ENCODE data around the gene ZSCAN21.
A peak's percentile ranks its signal among the peaks of the same experiment; 100 is the strongest.
"Not testable (repeated sequence)": the region's sequence is repeated elsewhere in the genome, so short reads cannot be mapped to it uniquely, and the experiment has no call there.

ZSCAN21 gene

DNA sequence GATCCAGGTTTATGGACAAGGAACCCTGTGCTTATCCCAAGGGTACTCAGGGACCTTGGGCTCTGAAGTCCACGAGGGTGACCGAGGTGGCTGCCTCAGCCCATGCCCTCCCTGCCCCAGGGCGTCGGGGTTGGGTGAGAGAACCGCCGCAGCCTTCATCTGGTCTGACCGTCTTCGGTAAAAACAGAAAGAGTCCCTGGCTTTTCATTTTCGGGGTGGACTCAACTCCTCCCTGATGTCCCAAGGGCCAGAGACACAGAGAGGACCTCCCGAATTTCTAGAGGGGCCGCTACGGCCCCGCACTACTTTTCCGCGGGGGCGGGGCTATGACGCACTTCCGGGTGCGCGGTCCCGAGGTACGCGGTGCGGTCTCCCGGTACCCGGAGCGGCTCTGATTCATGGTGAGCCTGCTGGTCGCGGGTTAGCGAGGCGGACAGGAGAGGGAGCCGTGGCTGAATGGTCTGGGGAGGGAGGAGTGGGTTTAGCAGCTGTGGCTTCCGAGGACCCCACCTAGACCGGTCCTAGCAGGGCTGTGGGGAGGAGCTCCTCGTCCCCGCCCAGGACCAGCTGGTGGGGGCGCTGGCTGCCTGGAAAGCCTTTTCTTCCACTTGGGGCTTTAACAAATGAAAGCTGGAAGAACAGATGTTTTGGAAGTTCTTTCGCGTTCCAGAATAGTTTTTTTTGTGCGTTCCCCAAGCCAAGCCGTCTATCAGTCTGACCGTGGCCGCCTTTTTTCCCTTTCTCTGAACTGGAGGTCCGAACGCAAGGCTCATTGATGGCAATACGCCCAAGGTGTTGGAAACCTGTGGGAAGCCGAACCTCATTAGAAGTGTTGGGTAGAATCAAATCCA, at the start of gene ZSCAN21:
Gene ZSCAN21 (plus strand): TSS at position 334 of the 851 bp plus-strand sequence. CDS start 7,233 bp downstream, outside the sequence.
- peak; percentile 85 for DNase-seq (ENCODE audit: low spot score)

DNA sequence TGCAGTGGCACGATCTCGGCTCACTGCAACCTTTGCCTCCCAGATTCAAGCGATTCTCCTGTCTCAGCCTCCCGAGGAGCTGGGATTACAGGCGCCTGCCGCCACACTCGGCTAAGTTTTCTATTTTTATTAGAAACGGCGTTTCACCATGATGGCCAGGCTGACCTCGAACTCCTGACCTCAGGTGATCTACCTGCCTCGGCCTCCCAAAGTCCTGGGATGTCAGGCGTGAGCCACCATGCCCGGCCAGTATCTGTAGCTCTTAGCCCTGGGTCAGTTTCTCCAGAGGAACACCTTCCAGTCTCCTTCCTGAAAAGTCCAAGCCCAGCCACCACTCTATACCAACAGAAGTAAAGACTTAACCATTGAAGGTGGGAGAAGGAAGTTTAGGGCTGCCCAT, 49.3 kb upstream of the ZSCAN21 start:
- no peak for DNase-seq (ENCODE audit: low spot score)

DNA sequence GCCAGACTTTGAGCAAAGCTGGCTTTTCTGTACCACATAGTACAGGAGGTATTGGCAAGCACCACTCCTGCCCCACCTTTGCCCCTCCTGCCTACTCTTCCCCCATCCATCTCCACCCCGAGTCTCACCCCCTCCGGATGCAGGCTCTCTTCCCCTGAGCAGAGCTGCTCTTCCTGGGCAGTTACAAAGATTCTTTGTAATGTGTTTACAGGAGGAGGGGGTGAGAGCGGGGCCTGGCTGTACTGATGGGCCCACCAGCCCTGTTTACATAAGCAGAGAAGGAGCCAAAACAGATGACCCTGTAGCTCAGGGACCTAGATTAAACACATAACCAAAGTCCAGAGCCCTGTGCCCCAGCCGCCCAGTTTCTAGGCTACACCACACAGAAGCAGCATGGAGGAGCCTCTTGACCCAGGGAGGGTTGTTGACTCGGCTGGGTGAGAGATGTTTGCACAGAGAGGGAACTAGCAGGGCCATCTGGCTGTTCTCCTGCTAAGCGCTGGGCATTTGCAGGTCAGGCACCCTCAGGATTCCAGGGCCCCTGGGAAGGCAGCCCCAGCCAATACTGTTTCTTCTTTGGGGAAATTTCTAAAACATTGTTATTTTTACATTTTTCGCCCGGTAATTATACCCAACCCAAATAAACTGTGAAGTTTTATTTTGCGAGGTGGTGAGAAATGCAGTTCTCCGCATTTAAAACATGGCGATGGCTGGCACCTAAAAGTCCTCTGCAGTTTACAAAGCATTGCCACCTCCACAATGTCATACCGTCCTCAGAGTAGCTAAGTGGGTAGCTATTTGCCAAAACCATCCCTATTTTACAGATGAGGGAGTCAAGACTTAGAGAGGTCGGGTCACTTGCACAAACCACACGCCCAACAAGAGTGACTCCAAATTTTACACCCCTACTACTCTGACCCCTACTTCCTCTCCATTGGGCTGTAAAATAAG, 45.6 kb upstream of the ZSCAN21 start:
- DNase-seq (ENCODE audit: low spot score) = no peak

DNA sequence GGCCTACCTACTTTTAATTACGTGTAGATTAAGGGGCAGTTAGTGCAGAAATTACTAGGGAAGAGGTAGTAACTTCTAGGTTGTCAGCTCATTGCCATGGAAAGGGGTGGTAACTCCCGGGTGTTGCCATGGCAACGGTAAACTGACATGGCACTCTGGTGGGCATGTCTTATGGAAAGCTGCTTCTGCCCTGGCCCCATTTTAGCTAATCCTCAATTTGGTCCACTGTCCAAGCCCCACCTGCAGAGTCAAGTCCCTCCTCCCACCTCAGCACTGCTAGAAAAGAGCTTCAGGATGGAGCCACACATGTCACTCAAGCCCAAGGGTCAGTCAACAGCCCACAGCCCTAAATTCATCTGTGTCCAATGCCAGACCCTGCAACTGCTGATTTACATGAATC, 41.7 kb upstream of the ZSCAN21 start:
- DNase-seq (ENCODE audit: low spot score) = no peak

DNA sequence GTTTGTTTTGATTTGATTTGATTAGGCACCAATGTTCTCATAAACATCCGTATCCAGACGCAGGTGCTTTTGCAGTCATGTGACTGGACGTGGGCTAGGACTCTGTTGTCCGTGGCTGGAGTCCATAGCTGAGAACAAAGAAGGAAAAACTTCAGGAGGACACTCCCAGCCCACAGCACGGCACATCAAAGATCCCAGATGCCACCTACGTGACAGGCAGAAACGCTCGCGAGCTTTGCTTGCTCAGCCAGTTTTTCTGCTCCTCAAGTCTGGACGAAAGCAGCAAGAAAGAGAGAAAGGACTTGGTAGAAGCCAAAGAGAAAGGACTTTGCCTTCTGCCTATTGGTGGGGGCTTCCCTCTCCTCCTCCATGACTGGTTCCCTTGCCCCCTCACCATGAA, 41.0 kb upstream of the ZSCAN21 start:
- DNase-seq (ENCODE audit: low spot score) = no peak

DNA sequence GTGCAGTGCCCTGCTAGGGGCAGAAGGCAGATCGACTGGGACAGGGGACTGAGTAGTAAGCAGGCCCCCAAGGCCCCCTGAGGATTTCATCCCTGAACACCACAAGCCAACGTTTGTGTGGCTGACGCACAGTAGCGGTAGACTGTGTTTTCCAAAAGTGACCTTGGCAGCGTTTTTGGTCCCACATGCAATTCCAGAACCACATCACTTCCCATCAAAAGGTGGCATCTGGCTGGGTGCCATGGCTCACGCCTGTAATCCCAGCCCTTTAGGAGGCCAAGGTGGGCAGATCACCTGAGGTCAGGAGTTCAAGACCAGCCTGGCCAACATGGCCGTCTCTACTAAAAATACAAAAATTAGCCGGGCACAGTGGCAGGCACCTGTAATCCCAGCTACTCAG, 39.6 kb upstream of the ZSCAN21 start:
- DNase-seq (ENCODE audit: low spot score) = not testable (repeated sequence)

DNA sequence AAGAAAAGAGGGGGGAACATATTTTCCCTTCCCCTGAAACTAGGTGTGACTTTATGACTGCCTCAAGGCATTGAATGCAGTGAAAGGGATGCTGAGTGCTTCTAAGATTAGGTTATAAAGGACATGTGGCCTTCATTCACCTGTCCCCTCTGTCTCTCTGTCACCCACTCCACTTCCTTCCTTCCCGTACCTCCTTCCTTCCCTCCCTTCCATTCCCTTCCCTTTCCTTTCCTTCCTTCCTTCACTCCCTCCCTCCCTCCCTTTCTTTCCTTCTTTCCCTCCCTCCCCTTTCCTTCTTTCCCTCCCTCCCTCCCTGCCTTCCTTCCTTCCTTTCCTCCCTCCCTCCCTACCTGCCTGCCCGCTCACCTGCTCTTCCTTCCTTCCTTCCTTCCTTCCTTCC, 38.7 kb upstream of the ZSCAN21 start:
- DNase-seq (ENCODE audit: low spot score) = no peak

DNA sequence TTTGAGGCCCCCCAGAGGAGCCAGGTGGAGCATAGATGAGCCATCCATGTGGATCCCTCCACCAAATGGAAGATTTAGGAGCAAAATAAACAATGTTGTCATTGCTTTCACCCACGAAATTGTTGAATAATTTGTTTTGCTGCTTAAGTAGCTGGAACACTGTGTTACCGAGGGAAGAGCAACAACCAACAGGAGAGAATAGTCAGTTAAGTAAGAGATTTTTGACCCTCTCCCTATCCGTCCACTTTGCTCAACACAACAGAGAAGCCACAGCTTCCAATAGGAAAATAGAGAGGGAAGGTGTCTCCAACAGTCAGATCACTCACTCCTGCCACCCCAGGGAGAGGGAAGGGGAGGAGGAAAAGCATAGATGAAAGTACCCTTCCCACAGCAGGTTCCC, 38.1 kb upstream of the ZSCAN21 start:
- no peak for DNase-seq (ENCODE audit: low spot score)

DNA sequence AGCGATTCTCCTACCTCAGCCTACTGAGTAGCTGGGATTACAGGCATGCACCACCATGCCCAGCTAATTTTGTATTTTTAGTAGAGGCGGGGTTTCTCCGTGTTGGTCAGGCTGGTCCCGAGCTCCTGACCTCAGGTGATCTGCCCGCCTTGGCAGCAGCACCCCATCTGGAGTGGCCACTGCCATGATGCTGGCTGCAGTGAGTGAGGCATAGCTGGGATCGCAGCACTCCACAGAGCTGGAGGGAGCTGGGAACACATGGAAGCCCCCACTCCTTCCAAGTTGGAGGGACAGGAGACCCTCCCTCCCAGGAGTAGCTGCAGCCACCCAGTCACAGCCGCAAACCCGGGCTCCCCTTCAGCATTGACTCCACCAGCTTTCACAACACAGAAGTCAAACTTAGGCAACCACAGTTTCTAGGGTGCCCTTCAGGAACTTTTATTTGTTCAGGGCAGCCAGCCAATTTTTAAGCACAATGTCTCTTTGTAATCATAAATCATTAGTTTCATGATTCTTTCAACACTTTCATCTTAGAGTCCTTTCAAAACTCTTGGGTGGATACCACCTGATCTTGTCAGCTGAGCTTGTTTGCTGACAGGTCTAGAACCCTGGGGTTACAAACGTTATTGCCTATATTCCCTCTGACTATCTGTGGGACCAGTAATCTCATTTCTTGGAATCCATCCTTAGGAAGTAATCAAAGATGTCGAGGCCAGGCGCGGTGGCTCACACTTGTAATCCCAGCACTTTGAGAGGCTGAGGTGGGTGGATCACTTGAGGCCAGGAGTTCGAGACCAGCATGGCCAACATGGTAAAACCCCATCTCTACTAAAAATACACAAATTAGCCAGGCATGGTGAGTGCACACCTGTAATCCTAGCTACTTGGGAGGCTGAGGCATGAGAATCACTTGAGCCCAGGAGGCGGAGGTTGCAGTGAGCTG, 36.9 kb upstream of the ZSCAN21 start:
- DNase-seq (ENCODE audit: low spot score) = not testable (repeated sequence)

DNA sequence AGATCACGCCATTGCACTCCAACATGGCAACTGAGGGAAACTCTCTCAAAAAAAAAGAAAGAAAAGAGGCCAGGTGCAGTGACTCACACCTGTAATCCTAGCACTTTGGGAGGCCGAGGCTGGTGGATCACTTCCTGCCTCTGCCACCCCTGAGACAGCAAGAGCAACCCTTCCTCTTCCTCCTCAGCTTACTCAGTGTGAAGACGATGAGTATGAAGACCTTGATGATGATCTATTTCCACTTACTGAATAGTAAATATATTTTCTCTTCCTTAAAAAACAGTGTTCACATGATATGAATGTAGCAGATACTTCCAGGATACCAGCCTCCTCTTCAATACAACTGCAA, 36.3 kb upstream of the ZSCAN21 start:
- no peak for DNase-seq (ENCODE audit: low spot score)

DNA sequence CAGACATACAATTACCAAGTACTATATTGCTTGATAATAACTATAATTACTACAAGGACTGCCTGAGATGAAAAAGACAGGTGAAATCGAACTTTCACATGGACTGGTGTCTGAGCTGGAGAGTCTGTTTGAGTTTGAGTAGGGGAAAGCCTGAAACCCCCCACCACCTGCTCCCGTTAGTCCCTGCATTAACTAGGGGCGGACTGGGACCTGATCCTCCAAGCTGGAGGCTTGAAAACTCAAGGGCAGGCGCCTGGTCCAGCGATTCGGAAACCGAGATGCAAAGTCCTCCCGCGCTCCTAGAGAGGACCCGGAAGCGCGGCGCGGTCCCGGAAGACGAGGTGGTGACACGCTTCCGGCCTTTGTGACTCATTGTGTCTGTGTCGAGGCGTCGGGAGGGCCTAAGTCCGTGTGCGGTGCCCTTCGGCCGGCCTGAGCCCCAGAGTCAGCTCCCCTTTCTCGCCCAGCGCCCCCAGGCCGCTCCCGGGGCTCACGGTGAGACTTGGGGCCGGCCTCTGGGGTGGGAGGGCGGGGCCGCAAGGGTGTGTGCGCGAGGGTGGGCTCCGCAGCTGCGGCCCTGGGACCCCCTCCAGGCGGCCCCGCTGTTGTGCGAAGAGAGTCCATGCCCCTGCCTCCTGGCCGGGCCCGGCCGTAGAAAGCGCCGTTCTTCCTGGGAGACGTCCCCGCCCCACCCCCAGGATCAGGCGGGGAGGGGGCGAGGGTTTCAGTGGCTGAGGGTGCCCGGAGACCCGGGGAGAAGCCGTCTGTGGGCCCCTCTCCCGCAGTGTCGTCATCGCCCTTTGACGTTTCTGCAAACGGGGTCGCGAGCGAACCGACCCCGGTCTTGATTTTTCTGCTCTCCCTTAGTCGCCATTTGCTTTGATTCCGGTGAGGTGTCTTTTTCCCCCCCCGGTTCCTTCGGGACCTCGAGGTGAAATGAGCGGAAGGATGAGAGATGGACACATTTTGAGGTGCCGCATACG, 34.1 kb upstream of the ZSCAN21 start, which contains the start of gene ZKSCAN1:
Gene ZKSCAN1 (plus strand): TSS at position 365 of the 983 bp plus-strand sequence. CDS start 7,911 bp downstream, outside the sequence.
- peak; percentile 92 for DNase-seq (ENCODE audit: low spot score)

DNA sequence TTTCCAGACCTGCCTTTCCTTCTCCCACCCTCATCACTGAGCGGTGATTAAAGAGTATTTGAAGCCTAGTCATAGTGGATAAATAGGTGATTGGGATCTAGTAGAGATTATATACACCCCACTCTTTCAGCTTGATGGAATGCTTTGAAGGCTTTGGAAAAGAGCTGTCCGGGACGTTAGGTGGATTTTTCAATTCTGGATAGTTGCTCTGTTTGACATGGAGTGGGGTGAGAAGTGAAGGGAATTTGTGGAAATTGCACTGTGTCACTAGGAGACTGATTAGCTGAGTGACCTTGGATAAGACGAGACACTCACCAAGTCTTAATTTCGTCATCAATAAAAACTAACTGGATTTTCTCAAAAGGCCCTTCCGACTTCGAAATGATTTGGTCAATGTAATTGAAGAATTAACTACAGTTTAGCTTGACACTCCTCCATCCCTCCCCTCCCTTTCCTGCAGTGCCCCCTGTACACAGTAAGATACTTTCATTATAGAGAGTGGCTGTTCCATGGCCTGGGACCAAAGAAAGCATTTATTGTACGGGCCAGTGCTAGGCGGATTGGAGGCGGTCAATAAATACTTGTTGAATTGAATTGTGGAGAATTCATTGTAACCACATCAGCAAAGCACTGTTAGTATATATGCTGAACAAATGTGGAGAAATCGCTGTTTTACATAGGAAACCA, 33.2 kb upstream of the ZSCAN21 start:
- DNase-seq (ENCODE audit: low spot score) = peak; percentile 14

DNA sequence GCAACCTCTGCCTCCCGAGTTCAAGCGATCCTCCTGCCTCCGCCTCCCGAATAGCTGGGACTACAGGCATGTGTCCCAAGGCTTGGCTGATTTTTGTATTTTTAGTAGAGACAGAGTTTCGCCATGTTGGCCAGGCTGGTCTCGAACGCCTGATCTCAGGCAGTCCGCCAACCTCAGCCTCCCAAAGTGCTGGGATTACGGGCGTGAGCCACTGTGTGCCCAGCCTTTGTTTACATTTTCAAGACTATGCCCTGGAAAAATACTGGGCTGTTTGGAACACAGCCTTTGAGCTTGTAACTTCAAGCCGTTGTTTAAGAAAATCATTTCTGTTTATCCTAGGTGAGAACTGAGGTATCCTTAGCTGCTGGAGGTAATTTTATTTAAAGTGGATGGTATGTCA, 32.3 kb upstream of the ZSCAN21 start:
- no peak for DNase-seq (ENCODE audit: low spot score)

DNA sequence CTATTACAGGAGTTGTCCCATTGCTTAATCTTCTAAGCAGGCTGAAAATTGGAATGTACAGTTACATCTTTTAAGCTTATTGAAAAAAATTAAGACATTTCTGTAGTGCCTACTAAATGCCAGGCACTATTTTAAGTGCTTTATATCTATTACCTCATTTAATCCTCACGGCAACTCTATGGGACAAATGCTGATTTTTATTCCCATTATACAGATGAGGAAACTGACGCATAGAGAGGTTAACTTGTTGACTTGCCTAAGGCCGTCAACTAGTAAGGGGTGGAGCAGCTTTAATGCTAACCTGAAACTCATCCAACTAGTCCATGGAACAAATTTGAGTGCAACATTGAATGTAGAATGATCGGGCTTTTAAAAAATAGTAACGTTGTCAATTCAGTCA, 31.7 kb upstream of the ZSCAN21 start:
- DNase-seq (ENCODE audit: low spot score) = no peak

DNA sequence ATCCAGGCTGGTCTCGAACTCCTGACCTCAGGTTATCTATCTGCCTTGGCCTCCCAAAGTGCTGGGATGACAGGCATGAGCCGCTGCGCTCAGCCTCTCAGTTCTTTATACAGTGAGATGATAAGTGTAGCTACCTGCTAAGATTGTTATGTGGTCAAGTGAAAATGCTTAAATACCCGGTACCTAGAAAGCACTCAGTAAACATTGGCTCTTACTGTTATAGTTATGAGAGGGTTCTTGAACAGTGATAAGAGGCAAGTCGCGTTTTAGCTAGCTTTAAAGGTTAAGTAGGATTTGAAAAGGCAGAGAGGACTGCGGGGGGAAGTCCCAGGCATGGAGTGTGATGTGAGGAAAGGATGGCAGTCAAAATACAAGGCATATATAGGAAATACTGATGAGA, 29.7 kb upstream of the ZSCAN21 start:
- DNase-seq (ENCODE audit: low spot score) = no peak

DNA sequence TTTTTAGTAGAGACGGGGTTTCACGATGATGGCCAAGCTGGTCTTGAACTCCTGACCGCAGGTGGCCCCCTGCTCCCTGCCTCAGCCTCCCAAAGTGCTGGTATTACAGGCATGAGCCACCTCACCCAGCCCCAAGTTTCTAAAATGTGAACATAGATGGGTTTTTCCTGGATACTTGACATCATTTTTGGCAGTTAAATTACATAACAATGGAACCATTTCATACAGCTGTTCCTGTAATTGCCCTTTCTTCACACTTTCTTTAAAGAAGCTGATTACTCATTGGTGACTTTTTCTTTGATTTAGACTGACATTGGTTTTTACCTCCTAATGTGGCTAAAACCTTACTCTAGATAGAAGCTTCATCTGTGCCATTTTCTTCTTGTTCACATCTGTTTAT, 28.3 kb upstream of the ZSCAN21 start:
- no peak for DNase-seq (ENCODE audit: low spot score)

DNA sequence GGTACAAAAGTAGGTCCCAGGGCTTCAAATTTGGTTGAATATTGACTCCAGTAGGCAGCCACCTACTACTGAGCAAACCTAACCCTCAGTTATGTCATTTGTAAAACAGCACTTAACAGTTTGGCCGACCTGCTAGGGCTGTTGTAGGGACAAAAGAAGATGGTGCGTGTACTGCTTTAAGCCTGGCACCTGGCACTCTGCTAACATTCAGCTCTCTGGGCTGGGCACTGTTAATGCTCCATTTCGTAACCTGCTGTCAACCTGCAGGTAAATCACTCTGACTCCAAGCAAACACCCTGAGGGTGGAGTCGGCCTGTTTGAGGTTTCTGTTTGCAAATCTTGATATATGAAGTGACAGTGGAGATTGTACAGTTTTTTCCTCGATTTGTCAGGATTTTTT, 27.0 kb upstream of the ZSCAN21 start:
- no peak for DNase-seq (ENCODE audit: low spot score)

DNA sequence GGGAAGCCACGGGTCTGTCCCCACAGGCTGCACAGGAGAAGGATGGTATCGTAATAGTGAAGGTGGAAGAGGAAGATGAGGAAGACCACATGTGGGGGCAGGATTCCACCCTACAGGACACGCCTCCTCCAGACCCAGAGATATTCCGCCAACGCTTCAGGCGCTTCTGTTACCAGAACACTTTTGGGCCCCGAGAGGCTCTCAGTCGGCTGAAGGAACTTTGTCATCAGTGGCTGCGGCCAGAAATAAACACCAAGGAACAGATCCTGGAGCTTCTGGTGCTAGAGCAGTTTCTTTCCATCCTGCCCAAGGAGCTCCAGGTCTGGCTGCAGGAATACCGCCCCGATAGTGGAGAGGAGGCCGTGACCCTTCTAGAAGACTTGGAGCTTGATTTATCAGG, 26.0 kb upstream of the ZSCAN21 start:
- no peak for DNase-seq (ENCODE audit: low spot score)

DNA sequence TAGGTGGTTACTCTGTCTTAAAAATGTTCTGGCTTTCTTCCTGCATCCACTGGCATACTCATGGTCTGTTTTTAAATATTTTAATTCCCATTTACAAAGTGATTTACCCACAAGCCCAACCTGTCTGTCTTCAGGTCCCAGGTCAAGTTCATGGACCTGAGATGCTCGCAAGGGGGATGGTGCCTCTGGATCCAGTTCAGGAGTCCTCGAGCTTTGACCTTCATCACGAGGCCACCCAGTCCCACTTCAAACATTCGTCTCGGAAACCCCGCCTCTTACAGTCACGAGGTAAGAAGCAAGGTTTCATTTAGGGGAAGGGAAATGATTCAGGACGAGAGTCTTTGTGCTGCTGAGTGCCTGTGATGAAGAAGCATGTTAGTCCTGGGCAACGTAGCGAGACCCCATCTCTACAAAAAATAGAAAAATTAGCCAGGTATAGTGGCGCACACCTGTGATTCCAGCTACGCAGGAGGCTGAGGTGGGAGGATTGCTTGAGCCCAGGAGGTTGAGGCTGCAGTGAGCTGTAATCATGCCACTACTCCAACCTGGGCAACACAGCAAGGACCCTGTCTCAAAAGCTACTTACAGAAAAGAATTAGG, 25.5 kb upstream of the ZSCAN21 start:
- DNase-seq (ENCODE audit: low spot score) = no peak

DNA sequence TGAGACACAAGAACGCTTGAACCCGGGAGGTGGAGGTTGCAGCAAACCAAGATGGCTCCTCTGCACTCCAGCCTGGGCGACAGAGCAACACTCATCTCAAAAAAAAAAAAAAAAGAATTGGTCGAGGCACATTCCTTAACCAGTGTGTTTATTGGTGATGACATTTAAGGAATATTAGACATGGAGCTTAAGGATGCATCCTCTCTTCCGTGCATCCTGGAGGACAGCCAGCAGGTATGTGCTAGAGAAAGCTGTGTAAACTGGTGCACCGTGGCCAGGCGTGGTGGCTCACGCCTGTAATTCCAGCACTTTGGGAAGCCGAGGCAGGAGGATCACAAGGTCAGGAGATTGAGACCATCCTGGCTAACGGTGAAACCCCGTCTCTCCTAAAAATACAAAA, 22.4 kb upstream of the ZSCAN21 start:
- DNase-seq (ENCODE audit: low spot score) = no peak

All from hematopoietic multipotent progenitor cell treated with erythropoietin and hydrocortisone succinate and interleukin-3 and kit ligand, for 15 days (in vitro differentiated cells).